OCI-LY7 (cell line): ENCODE data around the gene ECI2. TPM values are rescaled to one million over a fixed set of nuclear protein-coding genes. Genes with fewer than 3 reads are reported as not detected.

Experiments used
- BruUV-seq: library from RNA; stranded (reverse); fragments of 400-500 nt; replicated peaks from 2 replicates; lab custom pipeline; 2021; lab: Mats Ljungman, UMichigan
- CTCF ChIA-PET: fragments of 300-600 bp; sonication (Branson Sonifier 250); formaldehyde crosslinking; loops from one replicate; lab custom pipeline; 2022; ENCODE audit warnings: antibody characterized with exemption; ENCODE audit not compliant: unreplicated experiment; lab: Charles Lee
- POLR2A ChIA-PET: fragments of 300-600 bp; sonication (Branson Sonifier 250); formaldehyde crosslinking; loops from one replicate; lab custom pipeline; 2022; ENCODE audit warnings: antibody characterized with exemption; lab: Charles Lee
- DNase-seq: peaks from one replicate; pipeline ENCODE4 v3.0.0-alpha.2; 2015; ENCODE audit warnings: low spot score
- H2AFZ ChIP-seq: fragments of 200-600 bp; sonication (generic), shearing (Covaris generic); 2 replicates; pipeline ENCODE4 v1.6.1; 2014; ENCODE audit warnings: mild to moderate bottlenecking, antibody characterized with exemption, low read length, moderate library complexity
- H3K27ac ChIP-seq: fragments of 200-600 bp; sonication (generic); 2 replicates; pipeline ENCODE4 v1.5.1; 2014; ENCODE audit warnings: mixed run types, low read depth, mild to moderate bottlenecking, moderate library complexity, low read length, inconsistent platforms; ENCODE audit not compliant: poor library complexity, severe bottlenecking
- H3K36me3 ChIP-seq: fragments of 200-600 bp; sonication (generic); 2 replicates; pipeline ENCODE4 v1.6.1; 2014; ENCODE audit warnings: mild to moderate bottlenecking, antibody characterized with exemption, low read length, moderate library complexity, mixed read lengths; ENCODE audit not compliant: insufficient read depth
- H3K4me1 ChIP-seq: fragments of 200-600 bp; sonication (generic); 2 replicates; pipeline ENCODE4 v1.5.1; 2014; ENCODE audit warnings: mild to moderate bottlenecking, low read length; ENCODE audit not compliant: insufficient read depth, poor library complexity, severe bottlenecking
- H3K4me2 ChIP-seq: fragments of 200-600 bp; sonication (generic); 2 replicates; pipeline ENCODE4 v1.6.1; 2014; ENCODE audit warnings: mild to moderate bottlenecking, low read length
- H3K4me3 ChIP-seq: fragments of 200-600 bp; sonication (generic); 2 replicates; pipeline ENCODE4 v1.5.1; 2014; ENCODE audit warnings: mild to moderate bottlenecking, low read depth, low read length; ENCODE audit not compliant: poor library complexity, severe bottlenecking
- H3K79me2 ChIP-seq: fragments of 200-600 bp; sonication (generic); 2 replicates; pipeline ENCODE4 v1.6.1; 2016; ENCODE audit warnings: low read depth, mild to moderate bottlenecking, low read length, moderate library complexity, mixed read lengths; ENCODE audit not compliant: insufficient read depth
- H3K9me2 ChIP-seq: fragments of 200-600 bp; sonication (generic); 2 replicates; pipeline ENCODE4 v1.6.1; 2016; ENCODE audit warnings: mild to moderate bottlenecking, low read length, mixed read lengths; ENCODE audit not compliant: insufficient read depth
- H3K9me3 ChIP-seq: fragments of 200-600 bp; sonication (generic); 2 replicates; pipeline ENCODE4 v1.6.1; 2014; ENCODE audit warnings: mild to moderate bottlenecking, mixed run types, low read length, mixed read lengths
- H4K20me1 ChIP-seq: fragments of 200-600 bp; sonication (generic); 2 replicates; pipeline ENCODE4 v1.6.1; 2014; ENCODE audit warnings: mild to moderate bottlenecking, antibody characterized with exemption, low read length, moderate library complexity, mixed read lengths; ENCODE audit not compliant: insufficient read depth
- CTCF ChIP-seq: fragments of 200-600 bp; sonication (generic); conservative IDR thresholded peaks from 2 replicates; pipeline ENCODE4 v1.5.1; 2014; ENCODE audit warnings: mild to moderate bottlenecking, antibody characterized with exemption, low read length, moderate library complexity, mixed read lengths
- EZH2phosphoT487 ChIP-seq: fragments of 200-600 bp; sonication (generic); IDR thresholded peaks from 2 replicates; pipeline ENCODE4 v1.6.1; 2018; ENCODE audit warnings: low read depth, borderline replicate concordance, mild to moderate bottlenecking, mixed run types, antibody characterized with exemption, low read length, moderate library complexity, mixed read lengths
- intact Hi-C: fragments of 100-400 bp; cut with micrococcal nuclease; formaldehyde crosslinking; loops from one replicate; pipeline ENCODE4 v1.10.0; 2022; ENCODE audit not compliant: unreplicated experiment
- total RNA-seq, 2 experiments: library from RNA; depleted of rRNA in 1 of 2; stranded (reverse); fragments of >200 nt in 1 of 2; shearing (Covaris generic) in 1 of 2; gene quantifications; 2 replicates each; pipeline ENCODE4 v1.2.3, GENCODE V29; 2014 to 2022

Gene ECI2
- total RNA-seq, 2 experiments from 2014 or later, result 49.3 to 50.4 TPM

- Histone ChIP-seq H3K27ac (no peak overlapping the region), H3K4me1 (peaks cover 1% of the 10 kb centered on the region), H3K79me2 (peaks cover 3% of the 10 kb centered on the region; the same call in 1 of the 2 replicates), H4K20me1 (no peaks in the 10 kb centered on the region), H3K4me2 (no peak overlapping the region), H3K9me3 (peaks cover 26% of the 10 kb centered on the region; the same call in 1 of the 2 replicates), H3K9me2 (no peaks in the 10 kb centered on the region), H3K4me3 (no peak overlapping the region), H3K36me3 (peaks cover 97% of the 10 kb centered on the region), H2AFZ (no peak overlapping the region)
- TF ChIP-seq EZH2phosphoT487, result no peak
- no peak for TF ChIP-seq CTCF
- BruUV-seq, result no TSS peak
- no peak for DNase-seq
- ChIA-PET POLR2A (interaction anchor here (1.3 kb wide), 1 partner anchor 75 kb away, joined by 4 read pairs; no protein-coding TSS in a partner anchor), CTCF (no interaction called here)
- intact Hi-C loops, result no loop called here
Observed at GRCh38 chr6:4128748-4129147, 6.6 kb downstream of the ECI2 start.

- CTCF ChIA-PET, result no interaction called here
- no peaks in the 10 kb centered on the region for H3K9me2 ChIP-seq
- H3K9me3 ChIP-seq, result peaks cover 26% of the 10 kb centered on the region; the same call in 1 of the 2 replicates
- POLR2A ChIA-PET, result interaction anchor here (0.6 kb wide), 1 partner anchor 626 kb away, joined by 6 read pairs; no protein-coding TSS in a partner anchor
- TF ChIP-seq CTCF, result no peak
- no peak for TF ChIP-seq EZH2phosphoT487
- no peak overlapping the region for H3K4me2 ChIP-seq
- H3K4me1 ChIP-seq, result no peaks in the 10 kb centered on the region
- H3K27ac ChIP-seq, result no peak overlapping the region
- H2AFZ ChIP-seq, result no peak overlapping the region
- no peak overlapping the region for H3K4me3 ChIP-seq
- no peaks in the 10 kb centered on the region for H4K20me1 ChIP-seq
- no peak for DNase-seq
- no TSS peak for BruUV-seq
- peaks cover 94% of the 10 kb centered on the region for H3K36me3 ChIP-seq
- intact Hi-C loops, result no loop called here
- H3K79me2 ChIP-seq, result no peaks in the 10 kb centered on the region
Observed at GRCh38 chr6:4128072-4128471, 7.3 kb downstream of the ECI2 start.
